ENCODE data around the gene ARMC8.

- TF ChIP-seq RAD21 (conservative IDR thresholded peaks at IDR 0.05): no peak
- TF ChIP-seq CTCF (IDR thresholded peaks at IDR 0.05; ENCODE audit: poor library complexity, severe bottlenecking): no peak
- TF ChIP-seq EZH2 (IDR thresholded peaks at IDR 0.05; ENCODE audit: borderline replicate concordance, insufficient read depth, low read length, poor library complexity, severe bottlenecking): no peak
- TF ChIP-seq POLR2AphosphoS5 (IDR thresholded peaks at IDR 0.05): no peak
- TF ChIP-seq TAF1 (IDR thresholded peaks at IDR 0.05; ENCODE audit: low read depth): no peak
- no peak for TF ChIP-seq EP300 (conservative IDR thresholded peaks at IDR 0.05; ENCODE audit: poor library complexity, severe bottlenecking)
- no peak for TF ChIP-seq SMC3 (conservative IDR thresholded peaks at IDR 0.05; ENCODE audit: poor library complexity)
Measured at GRCh38 chr3:138203938-138204337, 16.8 kb downstream of the ARMC8 start.
